ENCODE measurements around the gene SAMD5.

The SAMD5 gene

DNA sequence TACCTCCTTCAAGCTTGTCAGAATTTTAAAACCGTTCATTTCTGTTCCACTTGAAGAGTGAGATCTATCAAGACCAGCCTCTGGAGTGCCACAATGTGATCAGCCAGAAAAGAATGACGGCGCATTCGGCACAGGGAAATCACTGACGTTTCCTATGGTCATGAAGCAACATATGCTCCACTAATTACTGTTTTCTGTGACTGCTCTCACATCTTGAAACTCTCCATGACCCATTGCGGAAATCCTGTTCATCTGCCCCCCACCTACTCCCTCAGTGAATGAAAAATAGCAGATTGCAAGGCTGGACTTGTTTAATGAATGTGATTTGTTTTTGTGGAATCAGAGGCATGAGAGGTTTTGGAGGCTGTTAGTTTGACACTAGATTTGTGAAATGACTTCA is 53.2 kb downstream of the SAMD5 start:
- DNase-seq (ENCODE audit: low read depth) = no peak
- TF ChIP-seq, protein P1, sequence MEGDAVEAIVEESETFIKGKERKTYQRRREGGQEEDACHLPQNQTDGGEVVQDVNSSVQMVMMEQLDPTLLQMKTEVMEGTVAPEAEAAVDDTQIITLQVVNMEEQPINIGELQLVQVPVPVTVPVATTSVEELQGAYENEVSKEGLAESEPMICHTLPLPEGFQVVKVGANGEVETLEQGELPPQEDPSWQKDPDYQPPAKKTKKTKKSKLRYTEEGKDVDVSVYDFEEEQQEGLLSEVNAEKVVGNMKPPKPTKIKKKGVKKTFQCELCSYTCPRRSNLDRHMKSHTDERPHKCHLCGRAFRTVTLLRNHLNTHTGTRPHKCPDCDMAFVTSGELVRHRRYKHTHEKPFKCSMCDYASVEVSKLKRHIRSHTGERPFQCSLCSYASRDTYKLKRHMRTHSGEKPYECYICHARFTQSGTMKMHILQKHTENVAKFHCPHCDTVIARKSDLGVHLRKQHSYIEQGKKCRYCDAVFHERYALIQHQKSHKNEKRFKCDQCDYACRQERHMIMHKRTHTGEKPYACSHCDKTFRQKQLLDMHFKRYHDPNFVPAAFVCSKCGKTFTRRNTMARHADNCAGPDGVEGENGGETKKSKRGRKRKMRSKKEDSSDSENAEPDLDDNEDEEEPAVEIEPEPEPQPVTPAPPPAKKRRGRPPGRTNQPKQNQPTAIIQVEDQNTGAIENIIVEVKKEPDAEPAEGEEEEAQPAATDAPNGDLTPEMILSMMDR (IDR thresholded peaks at IDR 0.05; ENCODE audit: control insufficient read depth, insufficient read depth, low read depth, low read length, missing control alignments) = no peak
- no peak overlapping the region for H3K4me3 ChIP-seq (ENCODE audit: control insufficient read depth, low read depth, low read length)

DNA sequence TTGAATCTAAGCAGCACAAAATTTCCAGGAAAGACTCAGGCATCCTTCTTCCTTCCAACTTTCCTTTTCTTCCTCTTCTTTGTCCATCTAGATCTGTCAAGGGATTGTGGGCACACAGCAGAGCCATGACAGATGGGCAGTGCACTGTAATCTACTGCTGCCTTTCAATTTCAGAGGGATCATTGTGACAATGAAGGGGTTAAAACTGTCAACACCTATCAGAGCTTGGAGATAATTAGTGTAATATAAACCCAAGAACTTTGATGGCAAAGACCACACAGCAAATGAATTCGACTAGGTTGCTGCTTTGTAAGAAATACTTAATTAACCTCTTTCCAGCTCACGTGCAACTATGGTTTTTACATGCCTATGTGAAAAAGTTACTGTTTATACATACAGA is 55.0 kb downstream of the SAMD5 start:
- DNase-seq (ENCODE audit: low read depth) = no peak
- TF ChIP-seq, protein P1 (IDR thresholded peaks at IDR 0.05; ENCODE audit: control insufficient read depth, insufficient read depth, low read depth, low read length, missing control alignments) = no peak
- H3K4me3 ChIP-seq (ENCODE audit: control insufficient read depth, low read depth, low read length) = no peak overlapping the region

- TF ChIP-seq, protein P1 (IDR thresholded peaks at IDR 0.05; ENCODE audit: control insufficient read depth, insufficient read depth, low read depth, low read length, missing control alignments) = no peak
- DNase-seq (ENCODE audit: low read depth) = peak; percentile 45
Observed at GRCh38 chr6:147564556-147564955, 56.1 kb downstream of the SAMD5 start.

DNA sequence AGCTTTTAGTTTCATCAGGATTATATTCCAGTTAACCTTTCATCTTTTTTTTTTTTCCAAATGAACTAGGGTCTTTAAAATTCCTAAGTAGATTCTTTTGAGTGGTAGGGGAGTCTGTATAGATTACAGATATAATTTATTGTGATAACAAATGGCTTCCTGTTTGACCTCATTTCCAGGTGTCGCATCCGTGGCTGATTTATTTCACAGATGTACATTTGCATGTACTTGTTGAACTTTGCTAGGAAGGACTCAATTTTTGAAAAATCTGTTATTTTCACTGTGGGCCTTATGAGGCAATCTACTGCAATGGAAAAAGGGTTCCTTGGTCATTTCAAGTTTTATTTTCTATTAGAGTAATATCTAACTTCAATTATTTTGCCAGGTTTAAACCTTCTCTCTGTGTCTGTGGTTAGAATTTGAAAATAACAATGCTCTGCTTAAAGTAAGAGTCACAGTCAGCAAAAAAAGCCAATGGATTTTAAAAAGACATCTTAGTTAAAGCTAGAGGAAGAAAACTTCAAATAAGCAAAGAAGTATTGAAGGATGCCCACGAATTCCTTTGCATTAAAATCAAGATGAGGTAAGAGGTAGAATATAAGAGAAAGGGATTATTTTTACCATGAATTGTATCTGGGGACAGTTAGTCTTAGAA is 57.9 kb downstream of the SAMD5 start:
- no peak for DNase-seq (ENCODE audit: low read depth)
- TF ChIP-seq, protein P1 (IDR thresholded peaks at IDR 0.05; ENCODE audit: control insufficient read depth, insufficient read depth, low read depth, low read length, missing control alignments) = no peak
- no peak overlapping the region for H3K4me3 ChIP-seq (ENCODE audit: control insufficient read depth, low read depth, low read length)

More at GRCh38 chr6:147564556-147564955, 56.1 kb downstream of the SAMD5 start:
- no peak overlapping the region for H3K4me3 ChIP-seq (ENCODE audit: control insufficient read depth, low read depth, low read length)

DNA sequence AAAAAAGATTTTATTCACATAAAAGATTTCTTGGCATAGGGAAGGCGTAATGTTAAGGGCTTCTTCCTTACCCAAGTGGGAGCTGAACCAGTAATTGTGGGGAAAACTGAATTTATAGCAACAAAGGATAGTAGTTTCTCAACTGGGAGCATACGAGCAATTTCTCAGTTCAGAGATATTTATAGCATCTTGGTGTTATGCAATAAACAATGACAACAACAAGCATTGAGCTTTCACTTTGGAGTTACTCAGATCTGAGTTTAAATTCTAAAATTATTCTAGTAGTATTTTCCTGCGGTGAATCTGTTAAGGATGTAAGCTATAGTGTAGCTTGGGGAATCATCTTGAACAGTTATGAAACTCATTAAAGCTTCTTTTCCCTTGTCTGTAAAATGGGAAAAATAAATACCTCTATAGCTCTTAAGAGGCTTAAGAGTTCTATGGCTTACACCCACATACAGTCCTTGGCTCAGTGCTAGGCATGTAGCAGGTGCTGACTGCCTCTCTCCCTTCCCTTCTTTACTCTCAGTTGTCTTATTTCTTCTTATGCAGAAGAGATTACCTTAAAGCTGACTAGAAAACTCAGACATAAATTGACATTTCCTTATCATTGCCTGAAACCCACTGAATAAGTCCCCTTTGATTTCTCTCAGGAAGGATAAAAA is 58.8 kb downstream of the SAMD5 start:
- TF ChIP-seq, protein P1 (IDR thresholded peaks at IDR 0.05; ENCODE audit: control insufficient read depth, insufficient read depth, low read depth, low read length, missing control alignments) = no peak
- no peak for DNase-seq (ENCODE audit: low read depth)
- no peak overlapping the region for H3K4me3 ChIP-seq (ENCODE audit: control insufficient read depth, low read depth, low read length)

- H3K4me3 ChIP-seq (ENCODE audit: control insufficient read depth, low read depth, low read length) = no peak overlapping the region
- no peak for DNase-seq (ENCODE audit: low read depth)
- TF ChIP-seq, protein P1 (IDR thresholded peaks at IDR 0.05; ENCODE audit: control insufficient read depth, insufficient read depth, low read depth, low read length, missing control alignments) = no peak
Observed at GRCh38 chr6:147569788-147570187, 61.3 kb downstream of the SAMD5 start.
